Vagina (tissue), 2 donors: Measurements from ENCODE around the gene DICER1. TPM values are rescaled to one million over a fixed set of nuclear protein-coding genes. Genes with fewer than 3 reads are reported as not detected.
A peak's percentile ranks its signal among the peaks of the same experiment; 100 is the strongest.

Source experiments
- DNase-seq, 2 donors: peaks; one replicate each; pipeline ENCODE4 v3.0.0-alpha.2; 2017; ENCODE audit errors: extremely low spot score in 2 of 2
- H3K27ac ChIP-seq: fragments of 200-600 bp; sonication (generic); one replicate; pipeline ENCODE4 v1.5.1; 2019
- H3K27me3 ChIP-seq: fragments of 200-600 bp; sonication (generic); one replicate; pipeline ENCODE4 v1.5.1; 2019
- H3K36me3 ChIP-seq, 2 donors: fragments of 200-600 bp; sonication (generic); one replicate each; pipeline ENCODE4 v1.5.1; 2017 to 2019
- H3K4me1 ChIP-seq: fragments of 200-600 bp; sonication (generic); one replicate; pipeline ENCODE4 v1.5.1; 2019
- H3K4me3 ChIP-seq, 2 donors: fragments of 200-600 bp; sonication (generic); 1 replicate in 1 of 2; 2 replicates in 1 of 2; pipeline ENCODE4 v1.5.1; 2016 to 2019
- H3K9me3 ChIP-seq: fragments of 200-600 bp; sonication (generic); one replicate; pipeline ENCODE4 v1.5.1; 2019
- POLR2A ChIP-seq, 2 donors: fragments of 450-650 bp; IDR thresholded peaks; one replicate each; pipeline ENCODE4 v1.6.1; 2017; ENCODE audit warnings: antibody characterized with exemption in 2 of 2, mild to moderate bottlenecking in 2 of 2, moderate library complexity in 2 of 2
- POLR2AphosphoS5 ChIP-seq, 2 donors: sonication (generic); formaldehyde crosslinking; IDR thresholded peaks; one replicate each; pipeline ENCODE4 v1.9.0; 2017; ENCODE audit warnings: antibody characterized with exemption in 2 of 2, mild to moderate bottlenecking in 2 of 2, low read depth in 1 of 2; ENCODE audit not compliant: insufficient read depth in 1 of 2
- intact Hi-C: fragments of 100-400 bp; cut with DNase I; formaldehyde crosslinking; loops from one replicate; pipeline ENCODE4 v1.15.1; 2023
- total RNA-seq: library from RNA; depleted of rRNA; stranded (reverse); fragments of >200 nt; gene quantifications from one replicate; pipeline ENCODE4 v1.2.3, GENCODE V29; 2016
- TF ChIP-seq, protein P1 (sequence below), 3 experiments: fragments of 450-650 bp in 2 of 3; fragments of 200-600 bp in 1 of 3; sonication (generic) in 1 of 3; IDR thresholded peaks; one replicate each; pipeline ENCODE4 v1.5.1; 2017 to 2019; ENCODE audit warnings: antibody characterized with exemption in 3 of 3, mild to moderate bottlenecking in 2 of 3, moderate library complexity in 2 of 3

DICER1 gene
- total RNA-seq, 1 donor from 2014 or later: 68.3 TPM

- H3K4me3 ChIP-seq: no peak overlapping the region
- H3K36me3 ChIP-seq: no peaks in the 10 kb centered on the region
- TF ChIP-seq POLR2A (IDR thresholded peaks at IDR 0.05) (no peak), POLR2AphosphoS5 (IDR thresholded peaks at IDR 0.05; ENCODE audit: insufficient read depth in 1 of 2, low read depth in 1 of 2) (no peak)
- TF ChIP-seq, protein P1, sequence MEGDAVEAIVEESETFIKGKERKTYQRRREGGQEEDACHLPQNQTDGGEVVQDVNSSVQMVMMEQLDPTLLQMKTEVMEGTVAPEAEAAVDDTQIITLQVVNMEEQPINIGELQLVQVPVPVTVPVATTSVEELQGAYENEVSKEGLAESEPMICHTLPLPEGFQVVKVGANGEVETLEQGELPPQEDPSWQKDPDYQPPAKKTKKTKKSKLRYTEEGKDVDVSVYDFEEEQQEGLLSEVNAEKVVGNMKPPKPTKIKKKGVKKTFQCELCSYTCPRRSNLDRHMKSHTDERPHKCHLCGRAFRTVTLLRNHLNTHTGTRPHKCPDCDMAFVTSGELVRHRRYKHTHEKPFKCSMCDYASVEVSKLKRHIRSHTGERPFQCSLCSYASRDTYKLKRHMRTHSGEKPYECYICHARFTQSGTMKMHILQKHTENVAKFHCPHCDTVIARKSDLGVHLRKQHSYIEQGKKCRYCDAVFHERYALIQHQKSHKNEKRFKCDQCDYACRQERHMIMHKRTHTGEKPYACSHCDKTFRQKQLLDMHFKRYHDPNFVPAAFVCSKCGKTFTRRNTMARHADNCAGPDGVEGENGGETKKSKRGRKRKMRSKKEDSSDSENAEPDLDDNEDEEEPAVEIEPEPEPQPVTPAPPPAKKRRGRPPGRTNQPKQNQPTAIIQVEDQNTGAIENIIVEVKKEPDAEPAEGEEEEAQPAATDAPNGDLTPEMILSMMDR (IDR thresholded peaks at IDR 0.05): no peak
- intact Hi-C loops: no loop called here
- H3K27me3 ChIP-seq: no peaks in the 10 kb centered on the region
- no peak for DNase-seq
- H3K4me1 ChIP-seq: peaks cover 82% of the 10 kb centered on the region
- no peak overlapping the region for H3K27ac ChIP-seq
- no peaks in the 10 kb centered on the region for H3K9me3 ChIP-seq
These were observed 12.5 kb downstream of the DICER1 start for GRCh38 chr14:95144849-95145248.

- TF ChIP-seq POLR2AphosphoS5 (IDR thresholded peaks at IDR 0.05; ENCODE audit: insufficient read depth in 1 of 2, low read depth in 1 of 2) (no peak), POLR2A (IDR thresholded peaks at IDR 0.05) (no peak)
- TF ChIP-seq, protein P1 (IDR thresholded peaks at IDR 0.05): no peak
- peaks cover 74% of the 10 kb centered on the region for H3K4me1 ChIP-seq
- H3K9me3 ChIP-seq: no peaks in the 10 kb centered on the region
- intact Hi-C loops: no loop called here
- H3K4me3 ChIP-seq: no peak overlapping the region
- H3K36me3 ChIP-seq: no peaks in the 10 kb centered on the region
- peak overlapping the region; percentile 54 for H3K27ac ChIP-seq
- no peak for DNase-seq
- H3K27me3 ChIP-seq: no peaks in the 10 kb centered on the region
These were observed 13.3 kb downstream of the DICER1 start for GRCh38 chr14:95143808-95144620.

GRCh38 chr14:95142208-95142607 lies 15.1 kb downstream of the DICER1 start:
- Histone ChIP-seq H3K27me3 (no peaks in the 10 kb centered on the region), H3K27ac (no peak overlapping the region), H3K4me3 (no peak overlapping the region), H3K9me3 (no peaks in the 10 kb centered on the region), H3K36me3 (no peaks in the 10 kb centered on the region), H3K4me1 (peaks cover 75% of the 10 kb centered on the region)
- intact Hi-C loops: no loop called here
- TF ChIP-seq POLR2AphosphoS5 (IDR thresholded peaks at IDR 0.05; ENCODE audit: insufficient read depth in 1 of 2, low read depth in 1 of 2) (no peak), POLR2A (IDR thresholded peaks at IDR 0.05) (no peak)
- TF ChIP-seq, protein P1 (IDR thresholded peaks at IDR 0.05): no peak
- no peak for DNase-seq

DNA sequence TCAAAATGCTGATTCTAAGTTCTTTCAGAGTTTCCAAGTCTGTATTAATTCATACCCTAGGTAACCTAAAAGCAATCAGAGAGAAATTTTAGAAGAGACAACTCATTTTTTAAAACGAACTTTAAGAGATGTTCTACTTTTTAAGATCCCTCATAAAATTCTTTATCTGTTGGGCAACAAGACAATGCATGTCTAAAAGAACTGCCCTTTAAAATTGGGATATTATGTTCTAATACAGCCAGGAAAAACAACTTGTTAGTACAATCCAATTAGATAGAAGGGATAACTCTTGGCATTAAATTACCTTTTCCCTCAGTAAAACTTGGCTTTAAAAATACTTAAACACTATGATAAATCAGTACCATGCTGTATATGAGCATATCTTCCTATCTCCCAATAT lies 15.6 kb downstream of the DICER1 start:
- H3K36me3 ChIP-seq: no peaks in the 10 kb centered on the region
- no peaks in the 10 kb centered on the region for H3K9me3 ChIP-seq
- TF ChIP-seq POLR2AphosphoS5 (IDR thresholded peaks at IDR 0.05; ENCODE audit: insufficient read depth in 1 of 2, low read depth in 1 of 2) (no peak), POLR2A (IDR thresholded peaks at IDR 0.05) (no peak)
- TF ChIP-seq, protein P1 (IDR thresholded peaks at IDR 0.05): no peak
- no peaks in the 10 kb centered on the region for H3K27me3 ChIP-seq
- no peak overlapping the region for H3K27ac ChIP-seq
- peaks cover 75% of the 10 kb centered on the region for H3K4me1 ChIP-seq
- intact Hi-C loops: no loop called here
- H3K4me3 ChIP-seq: no peak overlapping the region
- no peak for DNase-seq
